Stimulated activated CD4-positive, alpha-beta T cell treated with anti-CD3 and anti-CD28 coated beads, Interleukin-4, amount 100 ng/mL, for 48 hours (primary cell): ENCODE measurements around the gene TYSND1.
"Not testable (repeated sequence)": the region's sequence is repeated elsewhere in the genome, so short reads cannot be mapped to it uniquely, and the experiment has no call there.

Experiments
- DNase-seq, 2 donors: peaks; one replicate each; pipeline ENCODE4 v3.0.0-alpha.2; 2020; ENCODE audit warnings: low read depth in 2 of 2

Gene TYSND1

DNA sequence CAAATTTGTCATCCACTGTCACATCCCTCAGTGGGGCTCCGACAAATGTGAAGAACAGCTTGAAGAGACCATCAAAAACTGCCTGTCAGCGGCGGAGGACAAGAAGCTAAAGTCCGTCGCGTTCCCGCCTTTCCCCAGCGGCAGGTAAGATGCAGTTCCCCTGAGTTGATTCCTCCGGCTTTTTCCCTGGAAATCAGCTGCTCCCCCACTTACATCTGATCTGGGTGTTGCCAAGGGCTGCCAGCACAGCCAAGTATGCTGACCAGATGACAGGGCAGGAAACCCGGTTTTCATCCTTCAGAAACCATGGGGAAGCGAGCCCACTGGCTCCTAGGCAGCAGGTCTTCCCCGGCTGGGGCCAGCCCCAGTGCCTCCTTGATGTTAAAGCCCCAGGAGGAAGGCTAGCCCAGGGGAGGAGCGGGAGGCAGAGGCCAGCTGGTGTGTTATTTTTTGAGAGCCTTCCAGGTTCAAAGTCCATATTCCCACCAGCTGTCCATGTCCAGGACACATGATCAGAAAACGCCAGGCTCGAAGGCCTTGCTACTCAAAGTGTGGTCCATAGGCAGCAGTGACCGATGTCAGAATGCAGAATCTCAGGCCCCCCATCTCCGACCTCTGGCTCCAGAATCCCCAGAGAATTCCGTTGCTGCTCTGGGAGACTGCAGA lies 37.3 kb downstream of the TYSND1 start:
- no peak for DNase-seq

GRCh38 chr10:70106958-70107791 lies 39.3 kb downstream of the TYSND1 start:
- DNase-seq: peak in 1 of 2 donors; percentile 15

GRCh38 chr10:70101668-70102067 lies 44.8 kb downstream of the TYSND1 start:
- no peak for DNase-seq

DNA sequence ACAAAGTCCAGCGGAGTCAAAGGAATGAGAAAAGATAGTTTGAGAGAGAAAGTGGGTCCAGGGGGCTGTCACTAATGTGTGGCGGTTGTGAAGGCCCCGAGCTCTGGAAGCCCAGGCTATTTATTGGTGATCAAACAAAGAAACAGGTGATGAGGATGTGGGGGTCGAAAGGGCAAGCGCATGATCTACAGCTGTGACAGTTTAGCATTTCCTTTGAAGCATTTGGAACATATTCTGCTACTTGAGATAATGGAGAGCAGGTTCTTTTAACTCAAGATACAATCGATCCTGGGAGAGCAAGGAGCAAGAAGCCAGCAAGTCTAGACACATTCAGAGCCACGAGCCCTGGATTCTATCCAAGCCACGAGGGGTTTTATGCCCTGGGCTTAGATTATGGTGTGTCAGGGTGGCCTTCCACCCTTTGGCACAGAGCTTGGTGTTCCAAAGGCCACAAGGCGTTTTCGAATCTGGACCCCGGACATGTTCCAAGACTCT lies 45.4 kb downstream of the TYSND1 start:
- DNase-seq: not testable (repeated sequence)

GRCh38 chr10:70098271-70098670 lies 48.2 kb downstream of the TYSND1 start:
- DNase-seq: no peak

- no peak for DNase-seq
Observed at GRCh38 chr10:70097459-70097858, 49.0 kb downstream of the TYSND1 start.

GRCh38 chr10:70096705-70097420 lies 49.6 kb downstream of the TYSND1 start:
- DNase-seq: no peak

DNA sequence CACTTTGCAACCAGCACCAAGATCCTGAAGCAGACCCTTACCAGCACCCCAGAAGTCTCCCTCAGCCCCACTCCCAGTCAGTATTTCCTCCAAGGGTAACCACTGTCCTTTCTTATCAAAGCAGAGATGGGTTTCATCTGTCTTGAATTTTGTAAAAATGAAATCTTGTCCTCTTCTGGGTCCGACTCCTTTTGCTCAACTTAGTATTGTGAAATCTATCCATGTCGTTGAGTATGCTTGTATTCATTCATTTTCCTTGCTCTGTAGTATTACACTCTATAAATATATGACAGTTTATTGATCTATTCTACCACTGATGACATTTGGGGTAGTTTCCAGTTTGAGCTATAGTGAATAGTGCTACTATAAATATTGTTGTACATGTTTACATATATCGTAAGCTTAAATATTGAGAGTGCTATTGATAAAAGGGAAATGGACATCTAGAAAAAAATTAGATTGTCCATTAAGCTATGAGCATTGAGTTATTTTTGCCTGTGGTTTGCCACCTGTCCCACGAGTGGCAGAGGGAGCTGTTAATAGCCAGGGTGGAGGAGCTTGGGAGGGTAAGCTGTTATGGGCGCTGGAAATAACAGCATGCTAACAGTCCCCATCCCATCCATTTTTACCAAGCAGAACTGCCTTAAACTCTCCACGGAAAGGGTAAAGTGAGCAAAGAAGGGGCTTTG lies 50.3 kb downstream of the TYSND1 start:
- no peak for DNase-seq

- no peak for DNase-seq
Observed at GRCh38 chr10:70094250-70094649, 52.2 kb downstream of the TYSND1 start.

DNA sequence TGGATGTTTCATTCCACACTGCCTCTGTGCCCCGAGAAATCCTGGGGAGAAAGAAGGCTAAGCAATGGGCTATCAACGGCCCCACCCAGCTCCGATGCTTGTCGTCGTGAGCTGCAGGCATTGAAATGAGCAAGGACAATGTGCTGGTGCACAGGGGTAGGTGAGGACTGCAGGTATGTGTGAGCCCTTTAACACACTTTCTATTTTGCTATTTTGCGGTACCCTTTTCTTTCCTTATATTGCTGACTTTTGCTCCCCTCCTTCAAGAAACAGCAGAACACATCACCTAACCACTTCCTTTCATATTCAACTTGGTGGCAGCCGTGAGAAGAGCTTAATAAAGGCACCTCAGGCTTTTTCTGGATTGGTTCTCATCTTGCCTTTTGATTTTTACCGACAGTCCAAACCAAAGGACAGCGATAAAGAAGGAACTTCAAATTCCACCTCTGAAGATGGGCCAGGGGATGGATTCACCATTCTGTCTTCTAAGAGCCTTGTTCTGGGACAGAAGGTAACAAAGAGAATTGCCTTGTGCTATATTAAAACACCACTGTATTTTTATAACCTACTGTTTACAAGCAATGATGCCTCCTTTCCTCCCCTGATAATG lies 53.1 kb downstream of the TYSND1 start:
- no peak for DNase-seq

DNA sequence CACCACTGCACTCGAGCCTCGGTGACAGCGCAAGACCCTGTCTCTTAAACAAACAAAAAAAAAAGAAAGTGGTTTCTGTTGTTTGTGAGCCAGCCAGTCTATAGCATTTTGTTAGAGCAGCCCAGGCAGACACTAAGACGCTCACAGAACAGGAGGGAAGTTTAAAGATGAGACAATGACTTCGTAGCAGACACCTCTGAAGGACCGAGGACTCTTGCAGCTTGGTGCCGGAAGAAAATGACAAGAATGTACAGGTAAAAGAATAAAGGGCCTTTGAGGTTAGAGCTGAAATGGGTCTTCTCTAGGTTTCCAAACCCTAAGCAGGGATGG lies 54.1 kb downstream of the TYSND1 start:
- DNase-seq: no peak

- no peak for DNase-seq
Observed at GRCh38 chr10:70090951-70091350, 55.5 kb downstream of the TYSND1 start.

DNA sequence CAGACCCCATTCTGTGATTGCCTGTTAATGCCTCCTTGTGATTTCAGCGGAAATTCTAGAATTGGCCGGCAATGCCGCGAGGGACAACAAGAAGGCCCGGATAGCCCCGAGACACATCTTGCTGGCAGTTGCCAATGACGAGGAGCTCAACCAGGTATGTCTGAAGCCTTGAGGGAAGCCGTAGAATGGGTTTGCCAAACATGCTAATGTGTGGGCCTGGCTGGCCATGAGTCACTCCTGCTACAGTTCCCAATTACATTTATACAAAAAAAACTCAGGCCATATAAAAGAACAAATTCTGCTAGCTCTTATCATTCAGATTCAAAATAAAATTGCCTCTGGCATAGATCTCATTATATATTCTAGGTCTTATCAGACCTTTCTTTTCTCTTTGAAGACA lies 56.5 kb downstream of the TYSND1 start:
- no peak for DNase-seq

- no peak for DNase-seq
Observed at GRCh38 chr10:70088308-70088698, 58.2 kb downstream of the TYSND1 start.
